CD4-positive, CD25-positive, alpha-beta regulatory T cell (primary cell): ENCODE data around the gene WDR90. TPM values are rescaled to one million over a fixed set of nuclear protein-coding genes. Genes with fewer than 3 reads are reported as not detected.

ENCODE experiments used
- ATAC-seq, 2 donors: fragments of 150-1000 bp; cut with Tn5 transposase; one replicate each; pipeline ENCODE4 v1.10.0; 2021; ENCODE audit warnings: low read depth in 2 of 2, moderate number of reproducible peaks in 2 of 2, moderate library complexity in 1 of 2
- DNase-seq, 3 donors: peaks; one replicate each; pipeline versions ENCODE4 v3.0.0 to v3.0.0-alpha.2; 2012 to 2022; ENCODE audit warnings: mixed read lengths in 1 of 3
- H3K27ac ChIP-seq: one replicate; pipeline ENCODE4 v1.7.0; 2013; ENCODE audit warnings: mild to moderate bottlenecking, low read length; ENCODE audit not compliant: insufficient read depth, poor library complexity, severe bottlenecking
- H3K27me3 ChIP-seq: one replicate; pipeline ENCODE4 v1.7.0; 2013; ENCODE audit warnings: low read length; ENCODE audit not compliant: control insufficient read depth, insufficient read depth
- H3K36me3 ChIP-seq: one replicate; pipeline ENCODE4 v1.7.0; 2013; ENCODE audit warnings: mild to moderate bottlenecking, low read length, moderate library complexity; ENCODE audit not compliant: control insufficient read depth, insufficient read depth
- H3K4me1 ChIP-seq: 2 replicates; pipeline ENCODE4 v1.7.0; 2013; ENCODE audit warnings: mild to moderate bottlenecking, low read length; ENCODE audit not compliant: insufficient read depth, control insufficient read depth, poor library complexity, severe bottlenecking
- H3K4me3 ChIP-seq: one replicate; pipeline ENCODE4 v1.7.0; 2013; ENCODE audit warnings: low read depth, mild to moderate bottlenecking, low read length, moderate library complexity
- H3K9me3 ChIP-seq, 2 experiments: 1 replicate in 1 of 2; 2 replicates in 1 of 2; pipeline ENCODE4 v1.7.0; 2013; ENCODE audit warnings: low read length in 2 of 2, mild to moderate bottlenecking in 1 of 2, moderate library complexity in 1 of 2; ENCODE audit not compliant: control insufficient read depth in 2 of 2
- H3K27ac Mint-ChIP-seq, 3 donors: one replicate each; pipeline ENCODE4 v1.8.0; 2020 to 2022; ENCODE audit warnings: mild to moderate bottlenecking in 3 of 3, mixed read lengths in 3 of 3, moderate library complexity in 2 of 3
- H3K27me3 Mint-ChIP-seq: one replicate; pipeline ENCODE4 v1.8.0; 2022; ENCODE audit warnings: mild to moderate bottlenecking, mixed read lengths
- H3K36me3 Mint-ChIP-seq: one replicate; pipeline ENCODE4 v1.8.0; 2020; ENCODE audit warnings: mixed read lengths
- H3K4me1 Mint-ChIP-seq, 4 donors: one replicate each; pipeline ENCODE4 v1.8.0; 2020 to 2022; ENCODE audit warnings: mixed read lengths in 4 of 4, mild to moderate bottlenecking in 1 of 4
- H3K4me3 Mint-ChIP-seq, 4 donors: one replicate each; pipeline ENCODE4 v1.8.0; 2020 to 2022; ENCODE audit warnings: mild to moderate bottlenecking in 4 of 4, mixed read lengths in 4 of 4, moderate library complexity in 3 of 4
- H3K9me3 Mint-ChIP-seq, 7 donors: one replicate each; pipeline ENCODE4 v1.8.0; 2020 to 2022; ENCODE audit warnings: mixed read lengths in 7 of 7, mild to moderate bottlenecking in 3 of 7, moderate library complexity in 2 of 7
- polyA plus RNA-seq, 4 donors: library from polyadenylated mRNA; unstranded; fragments of 300-500 nt; fragmentation: Illumina TruSeq; gene quantifications; one replicate each; pipeline ENCODE4 v1.2.3, GENCODE V29; 2021
- total RNA-seq: library from RNA; stranded (reverse); gene quantifications from one replicate; pipeline ENCODE4 v1.2.3, GENCODE V29; 2022

The WDR90 gene
- total and polyA plus RNA-seq, 5 donors from 2014 or later: 0.89 to 11.4 (median 1.1) TPM

DNA sequence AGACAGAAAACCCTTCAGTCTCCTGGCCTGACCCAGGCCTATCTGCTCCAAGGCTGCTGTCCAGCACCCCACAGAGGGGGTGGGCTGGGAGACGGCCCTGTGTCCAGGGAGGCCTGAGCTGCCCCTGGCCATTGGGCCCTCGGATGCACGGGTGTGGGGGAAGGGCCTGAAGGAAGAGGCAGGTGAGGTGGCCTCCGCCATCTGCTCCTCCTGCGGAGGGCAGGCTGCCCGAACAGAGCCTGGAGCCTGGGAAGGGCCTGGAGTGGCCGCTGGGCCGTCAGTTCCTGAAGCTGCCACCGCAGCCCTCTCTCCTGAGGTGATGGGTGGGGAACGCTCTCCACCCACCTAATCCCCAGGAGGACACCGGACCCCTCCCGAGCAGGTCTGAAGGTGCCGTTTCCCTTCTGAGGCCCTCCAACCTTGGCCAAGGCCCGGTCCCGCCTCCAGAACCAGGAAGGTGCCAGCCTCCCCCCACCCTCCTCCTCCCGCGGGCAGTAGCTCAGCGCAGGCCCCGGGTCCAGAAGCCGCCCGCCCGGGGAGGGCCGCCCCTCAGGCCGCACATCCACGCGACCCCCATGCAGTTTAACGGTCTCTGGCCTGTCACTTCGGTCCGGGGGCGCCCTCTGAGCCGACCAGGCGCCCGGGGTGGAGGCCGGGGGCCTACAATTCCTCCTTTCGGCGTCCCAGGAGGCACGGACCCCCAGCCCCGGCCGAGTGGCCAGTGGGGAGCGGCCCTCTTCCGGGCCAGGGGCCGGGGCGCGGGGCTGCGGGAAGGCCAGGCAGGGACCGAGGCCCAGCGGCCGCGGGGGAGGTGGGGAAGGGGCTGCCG is 55.6 kb downstream of the WDR90 start:
- no peaks in the 10 kb centered on the region for H3K9me3 ChIP-seq
- no peak for ATAC-seq
- Mint-ChIP-seq H3K36me3 (no peaks in the 10 kb centered on the region), H3K9me3 (no peaks in the 10 kb centered on the region), H3K27me3 (peaks cover 55% of the 10 kb centered on the region), H3K27ac (no peak overlapping the region), H3K4me3 (no peak overlapping the region), H3K4me1 (peaks cover 0 to 20% (median 4%) of the 10 kb centered on the region in 4 donors)
- H3K4me1 ChIP-seq: peaks cover 26% of the 10 kb centered on the region
- no peak overlapping the region for H3K27ac ChIP-seq
- DNase-seq: no peak
- no peak overlapping the region for H3K4me3 ChIP-seq
- H3K27me3 ChIP-seq: peaks cover 12% of the 10 kb centered on the region
- H3K36me3 ChIP-seq: no peaks in the 10 kb centered on the region

DNA sequence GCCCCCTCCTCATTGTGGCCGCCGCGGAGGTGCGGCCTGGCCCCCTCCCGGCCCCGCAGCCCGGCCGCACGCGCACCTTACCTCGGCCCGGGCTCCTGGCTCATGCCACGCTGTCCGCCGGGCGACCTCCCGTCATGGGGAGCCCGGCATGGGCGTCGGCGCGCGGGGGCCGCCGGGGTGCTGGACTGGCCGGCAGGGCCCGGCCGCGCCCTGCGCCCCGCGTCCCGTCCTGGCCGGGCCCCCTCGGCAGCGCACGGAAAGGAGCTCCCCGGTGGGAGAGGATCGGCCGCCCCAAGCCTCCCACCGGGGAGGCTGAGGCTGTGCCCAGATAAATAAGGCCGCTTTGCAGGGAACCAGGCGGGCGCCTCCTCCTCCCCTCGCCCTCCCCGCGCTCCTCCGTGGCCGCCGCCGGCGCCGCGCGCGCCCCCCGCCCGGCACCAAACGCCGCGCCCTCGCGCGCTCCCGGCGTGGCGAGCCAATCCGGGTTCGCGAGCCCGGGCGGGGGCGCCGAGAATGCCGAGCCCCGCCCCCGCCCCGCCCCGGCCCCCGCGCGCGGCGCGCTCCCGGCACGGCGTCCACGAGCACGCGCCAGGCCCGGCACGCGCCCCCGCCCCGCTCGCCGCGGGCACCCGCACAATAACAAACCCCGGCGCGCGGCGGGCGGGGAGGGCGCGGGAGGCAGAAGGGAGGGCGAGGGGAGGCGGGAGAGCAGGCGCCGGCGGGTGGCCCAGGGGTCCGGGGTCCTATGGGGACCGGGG is 56.4 kb downstream of the WDR90 start, which contains the start of gene FBXL16:
Gene FBXL16 (minus strand): TSS at position 371 of the 758 bp plus-strand sequence. CDS start 8,396 bp downstream, outside the sequence.
- DNase-seq (no peak), ATAC-seq (no peak)
- Mint-ChIP-seq H3K27ac (no peak within 1 kb of the TSS), H3K4me1 (peaks cover 0 to 17% (median 4%) of the 10 kb centered on the region in 4 donors), H3K9me3 (no peaks in the 10 kb centered on the region), H3K4me3 (peak within 1 kb of the TSS in 3 of 4 donors; percentile 21 to 41 (median 26)), H3K27me3 (peaks cover 59% of the 10 kb centered on the region), H3K36me3 (no peaks in the 10 kb centered on the region)
- Histone ChIP-seq H3K4me1 (peaks cover 17% of the 10 kb centered on the region), H3K27ac (no peak within 1 kb of the TSS), H3K4me3 (no peak within 1 kb of the TSS), H3K9me3 (no peaks in the 10 kb centered on the region), H3K27me3 (peaks cover 12% of the 10 kb centered on the region), H3K36me3 (no peaks in the 10 kb centered on the region)

DNA sequence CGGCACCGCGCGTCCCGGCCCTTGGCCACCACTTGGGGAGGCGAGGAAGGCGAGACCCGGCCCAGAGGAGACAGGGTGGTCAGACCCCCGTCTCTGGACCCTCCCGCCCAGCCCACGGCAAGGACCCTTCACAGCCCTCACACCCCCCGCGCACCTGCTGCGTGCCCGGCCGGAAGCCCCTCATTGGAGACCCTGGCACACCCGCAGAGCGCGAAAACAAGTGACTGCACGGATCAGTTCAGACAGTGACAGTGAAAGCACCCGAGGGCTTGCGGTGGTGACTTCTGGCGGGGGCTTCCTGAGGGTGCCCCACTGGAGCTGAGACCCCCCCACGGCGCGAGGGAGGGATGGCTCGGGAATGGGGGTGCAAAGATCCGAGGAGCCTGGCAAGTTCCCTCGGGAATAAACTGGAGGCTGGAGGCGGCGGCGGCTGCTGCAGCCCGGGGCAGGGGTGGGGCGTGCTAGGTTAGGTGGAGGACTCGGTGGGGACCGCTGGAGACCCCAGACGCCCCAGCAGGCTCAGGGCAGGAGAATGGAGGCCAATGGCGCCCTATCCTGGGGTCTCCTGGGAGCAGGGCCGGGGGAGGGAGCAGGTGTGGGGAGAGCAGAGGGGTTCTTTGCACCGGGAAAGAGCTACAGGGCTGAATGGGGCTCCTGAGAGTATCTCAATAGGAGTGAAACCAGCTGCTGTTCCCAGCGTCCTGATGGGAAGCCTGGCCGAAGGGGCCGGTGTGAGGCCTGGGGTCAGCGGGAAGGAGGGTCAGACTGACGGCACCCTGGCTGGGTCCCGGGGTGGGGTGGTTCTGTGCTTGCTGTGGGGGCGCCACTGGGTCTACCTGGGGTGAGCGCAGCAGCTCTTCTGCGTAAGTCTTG is 57.3 kb downstream of the WDR90 start:
- Mint-ChIP-seq H3K4me1 (peaks cover 0 to 14% (median 4%) of the 10 kb centered on the region in 4 donors), H3K36me3 (no peaks in the 10 kb centered on the region), H3K9me3 (no peaks in the 10 kb centered on the region), H3K27ac (no peak overlapping the region), H3K4me3 (peak overlapping the region in 3 of 4 donors; percentile 21 to 41 (median 26)), H3K27me3 (peaks cover 64% of the 10 kb centered on the region)
- no peaks in the 10 kb centered on the region for H3K9me3 ChIP-seq
- peaks cover 12% of the 10 kb centered on the region for H3K27me3 ChIP-seq
- peaks cover 9% of the 10 kb centered on the region for H3K4me1 ChIP-seq
- DNase-seq (no peak), ATAC-seq (no peak)
- no peak overlapping the region for H3K4me3 ChIP-seq
- no peak overlapping the region for H3K27ac ChIP-seq
- H3K36me3 ChIP-seq: no peaks in the 10 kb centered on the region

DNA sequence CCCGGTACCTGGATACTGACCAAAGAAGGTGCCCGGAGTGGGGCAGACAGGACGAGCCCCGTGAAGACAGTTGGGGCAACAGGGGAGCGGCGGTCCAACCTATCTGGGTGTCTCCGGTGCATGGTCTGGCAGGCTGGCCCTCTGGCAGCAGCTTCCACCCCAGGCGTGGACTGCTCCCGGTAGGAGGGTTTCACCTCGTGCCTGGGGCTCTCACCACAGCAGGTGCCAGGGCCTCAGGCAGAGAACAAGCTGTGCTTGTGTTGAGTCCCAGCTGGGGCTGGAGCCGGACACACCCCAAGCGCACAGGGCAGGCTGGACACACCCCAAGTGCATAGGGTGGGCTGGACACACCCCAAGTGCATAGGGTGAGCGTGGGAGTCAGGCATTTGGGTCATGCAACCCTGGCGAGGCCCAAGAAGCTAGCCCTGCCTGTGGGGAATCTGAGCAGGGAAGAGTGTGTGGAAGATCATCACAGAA is 57.9 kb downstream of the WDR90 start:
- Histone ChIP-seq H3K27ac (no peak overlapping the region), H3K4me1 (peaks cover 9% of the 10 kb centered on the region), H3K9me3 (no peaks in the 10 kb centered on the region), H3K27me3 (peaks cover 10% of the 10 kb centered on the region), H3K36me3 (no peaks in the 10 kb centered on the region), H3K4me3 (no peak overlapping the region)
- H3K27me3 Mint-ChIP-seq: peaks cover 60% of the 10 kb centered on the region
- DNase-seq (no peak), ATAC-seq (no peak)
- H3K4me3 Mint-ChIP-seq: peak overlapping the region in 3 of 4 donors; percentile 21 to 41 (median 32)
- no peaks in the 10 kb centered on the region for H3K36me3 Mint-ChIP-seq
- H3K27ac Mint-ChIP-seq: no peak overlapping the region
- H3K9me3 Mint-ChIP-seq: no peaks in the 10 kb centered on the region
- peaks cover 0 to 11% (median 4%) of the 10 kb centered on the region in 4 donors for H3K4me1 Mint-ChIP-seq

DNA sequence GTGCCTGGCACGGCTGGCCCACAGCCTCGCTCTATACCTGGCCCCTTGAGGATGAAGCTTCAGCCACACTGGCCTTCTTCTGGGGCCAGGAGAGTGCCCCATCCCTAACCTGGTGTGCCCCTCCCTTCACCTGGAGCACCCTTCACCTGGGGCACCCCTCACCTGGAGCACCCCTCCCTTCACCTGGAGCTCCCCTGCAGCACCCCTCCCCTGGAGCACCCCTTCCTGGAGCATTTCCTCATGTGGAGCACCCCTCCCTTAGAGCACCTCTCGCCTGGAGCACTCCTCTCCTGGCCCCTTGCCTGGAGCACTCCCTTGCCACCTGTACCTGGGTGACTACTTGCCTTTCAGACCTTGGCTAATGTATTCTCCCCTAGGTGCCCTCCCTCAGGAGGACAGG is 58.9 kb downstream of the WDR90 start:
- H3K36me3 Mint-ChIP-seq: no peaks in the 10 kb centered on the region
- H3K9me3 Mint-ChIP-seq: no peaks in the 10 kb centered on the region
- no peak for DNase-seq
- peaks cover 0 to 7% (median 2%) of the 10 kb centered on the region in 4 donors for H3K4me1 Mint-ChIP-seq
- Histone ChIP-seq H3K27ac (no peak overlapping the region), H3K4me3 (no peak overlapping the region), H3K36me3 (no peaks in the 10 kb centered on the region), H3K4me1 (peaks cover 9% of the 10 kb centered on the region), H3K27me3 (peaks cover 7% of the 10 kb centered on the region), H3K9me3 (no peaks in the 10 kb centered on the region)
- H3K4me3 Mint-ChIP-seq: no peak overlapping the region
- no peak for ATAC-seq
- peaks cover 51% of the 10 kb centered on the region for H3K27me3 Mint-ChIP-seq
- no peak overlapping the region for H3K27ac Mint-ChIP-seq

DNA sequence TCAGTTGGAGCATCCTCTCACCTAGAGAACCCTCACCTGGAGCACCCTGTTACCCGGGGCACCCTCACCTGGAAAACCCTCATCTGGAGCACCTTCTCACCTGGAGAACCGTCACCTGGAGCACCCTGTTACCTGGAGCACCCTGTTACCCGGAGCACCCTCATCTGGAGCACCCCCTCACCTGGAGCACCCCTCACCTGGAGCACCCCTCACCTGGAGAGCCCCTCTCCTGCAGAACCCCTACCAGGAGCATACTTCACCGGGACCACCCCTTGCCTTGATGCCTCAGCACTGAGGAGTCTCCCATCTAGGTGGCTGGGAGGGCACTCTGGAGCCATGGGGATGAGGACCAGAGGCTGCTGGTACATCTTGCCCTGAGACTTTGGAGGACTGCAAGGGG is 59.8 kb downstream of the WDR90 start:
- ATAC-seq (no peak), DNase-seq (no peak)
- no peaks in the 10 kb centered on the region for H3K9me3 ChIP-seq
- no peak overlapping the region for H3K27ac Mint-ChIP-seq
- peaks cover 0 to 10% (median 2%) of the 10 kb centered on the region in 4 donors for H3K4me1 Mint-ChIP-seq
- peaks cover 9% of the 10 kb centered on the region for H3K4me1 ChIP-seq
- H3K36me3 ChIP-seq: no peaks in the 10 kb centered on the region
- peaks cover 7% of the 10 kb centered on the region for H3K27me3 ChIP-seq
- H3K36me3 Mint-ChIP-seq: no peaks in the 10 kb centered on the region
- peaks cover 48% of the 10 kb centered on the region for H3K27me3 Mint-ChIP-seq
- H3K4me3 Mint-ChIP-seq: no peak overlapping the region
- H3K4me3 ChIP-seq: no peak overlapping the region
- no peak overlapping the region for H3K27ac ChIP-seq
- H3K9me3 Mint-ChIP-seq: no peaks in the 10 kb centered on the region
